ENCODE data around the gene NUP107.

NUP107 gene

DNA sequence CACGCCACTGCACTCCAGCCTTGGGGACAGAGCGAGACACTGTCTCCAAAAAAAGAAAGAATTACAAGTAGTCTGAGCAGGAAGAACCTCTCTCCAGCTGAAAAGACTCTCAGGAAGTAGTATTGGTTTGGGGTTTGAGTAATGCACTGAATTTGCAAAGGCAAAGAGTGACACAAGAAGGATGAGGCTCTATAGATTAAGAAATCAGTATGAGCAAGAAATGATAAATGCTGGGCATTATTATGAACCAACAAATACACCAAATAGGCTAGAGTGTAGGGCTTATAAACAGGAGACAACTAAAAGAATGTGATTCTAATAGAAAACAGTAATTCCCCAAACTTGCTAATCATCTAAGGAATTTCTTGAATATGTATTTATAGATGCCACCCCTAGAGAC, 56.6 kb downstream of the NUP107 start:
- no peak for FAIRE-seq

DNA sequence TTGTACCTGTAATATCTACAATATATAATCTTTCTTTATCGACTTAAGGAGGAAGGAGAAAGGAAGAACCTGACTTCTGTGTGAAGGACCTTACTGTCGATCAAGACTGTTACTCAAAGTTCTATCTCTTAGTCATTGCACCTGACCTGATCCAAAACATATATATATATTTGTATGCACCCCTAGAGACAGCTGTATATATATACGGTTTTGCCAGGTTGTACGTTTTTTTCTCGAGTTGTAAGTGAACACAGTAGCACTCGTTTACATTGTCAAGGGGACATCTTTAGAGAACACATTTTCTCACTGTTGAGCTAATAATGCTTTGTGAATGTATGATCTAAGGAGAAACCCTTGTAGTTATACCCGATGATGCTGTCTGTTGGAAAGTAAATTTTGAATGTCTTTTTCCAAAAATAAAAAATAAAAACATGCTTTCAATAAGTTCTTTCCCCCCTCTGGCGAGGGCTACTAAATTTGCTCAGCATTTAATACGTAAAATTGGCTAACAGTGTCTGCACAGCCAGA, 58.7 kb downstream of the NUP107 start:
- FAIRE-seq, result no peak

DNA sequence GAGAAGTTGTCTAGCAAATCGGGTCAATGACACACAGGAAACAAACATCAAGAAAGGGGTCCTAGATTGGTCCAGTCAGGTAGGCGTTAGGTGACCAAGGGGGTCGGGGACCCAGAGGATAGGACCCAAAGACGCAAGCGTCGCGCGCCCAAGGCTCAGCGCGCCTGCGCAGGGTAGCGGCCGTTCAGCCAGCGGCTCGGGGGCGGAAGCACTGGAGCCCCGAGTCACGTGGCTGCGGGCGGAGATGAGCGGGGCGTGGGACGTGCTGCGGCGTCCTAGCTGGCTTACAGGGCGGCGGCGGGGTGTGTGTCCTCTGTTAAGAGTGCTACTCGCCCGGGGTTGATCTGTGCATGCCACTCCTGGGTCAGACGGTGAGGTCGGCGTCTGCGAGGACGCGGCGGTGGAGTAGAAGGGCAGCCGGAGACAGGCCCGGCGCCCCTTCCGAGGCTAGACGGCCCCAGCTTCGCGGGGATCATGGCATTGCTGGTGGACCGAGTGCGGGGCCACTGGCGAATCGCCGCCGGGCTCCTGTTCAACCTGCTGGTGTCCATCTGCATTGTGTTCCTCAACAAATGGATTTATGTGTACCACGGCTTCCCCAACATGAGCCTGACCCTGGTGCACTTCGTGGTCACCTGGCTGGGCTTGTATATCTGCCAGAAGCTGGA, 59.3 kb downstream of the NUP107 start, which contains the start of gene SLC35E3:
Gene SLC35E3, plus strand, starts transcription at position 273 of the 668 bp plus-strand sequence. Its CDS starts 202 bp downstream, at position 475.
- FAIRE-seq, result peak; percentile 49

DNA sequence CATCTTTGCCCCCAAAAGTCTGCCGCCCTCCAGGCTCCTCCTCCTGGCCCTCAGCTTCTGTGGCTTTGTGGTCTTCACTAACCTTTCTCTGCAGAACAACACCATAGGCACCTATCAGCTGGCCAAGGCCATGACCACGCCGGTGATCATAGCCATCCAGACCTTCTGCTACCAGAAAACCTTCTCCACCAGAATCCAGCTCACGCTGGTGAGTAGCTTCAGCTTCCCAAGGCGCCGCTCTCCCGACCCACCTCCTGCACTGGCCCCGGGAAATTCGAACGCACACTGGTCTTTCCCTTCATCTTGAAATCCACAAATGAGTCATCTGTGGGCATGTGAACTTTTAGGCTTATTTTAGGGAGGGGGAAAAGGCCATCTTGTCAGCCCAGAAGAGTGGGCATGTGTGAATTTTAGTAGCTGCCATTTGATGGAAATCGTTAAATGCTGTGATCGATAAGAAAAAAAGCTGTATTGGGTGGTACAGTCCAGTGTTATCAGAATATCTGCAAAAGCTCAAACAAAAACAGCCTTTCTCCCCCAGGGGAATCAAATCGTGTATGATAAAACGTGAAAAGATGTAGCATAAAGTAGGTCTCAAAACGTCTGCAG, 59.9 kb downstream of the NUP107 start:
- no peak for FAIRE-seq

DNA sequence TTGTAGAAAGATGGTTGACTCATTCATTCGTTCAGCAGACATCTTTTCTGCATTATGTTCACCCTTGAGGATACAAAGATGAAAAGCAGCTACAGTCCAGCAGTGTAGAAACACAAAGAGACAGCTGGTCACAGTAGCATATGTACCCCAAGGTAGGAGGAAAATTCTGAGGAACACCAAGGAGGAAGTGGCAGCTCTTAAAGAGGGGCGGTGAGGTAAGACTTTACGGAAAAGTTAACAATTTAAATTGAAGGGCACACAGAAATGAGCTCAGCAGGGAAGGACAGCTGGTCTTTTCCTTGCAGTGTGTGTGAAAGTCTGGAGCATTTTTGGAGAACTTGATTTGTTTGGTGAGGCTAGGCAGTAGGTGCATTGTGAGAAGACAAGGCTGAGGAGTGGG, 62.7 kb downstream of the NUP107 start:
- no peak for FAIRE-seq

DNA sequence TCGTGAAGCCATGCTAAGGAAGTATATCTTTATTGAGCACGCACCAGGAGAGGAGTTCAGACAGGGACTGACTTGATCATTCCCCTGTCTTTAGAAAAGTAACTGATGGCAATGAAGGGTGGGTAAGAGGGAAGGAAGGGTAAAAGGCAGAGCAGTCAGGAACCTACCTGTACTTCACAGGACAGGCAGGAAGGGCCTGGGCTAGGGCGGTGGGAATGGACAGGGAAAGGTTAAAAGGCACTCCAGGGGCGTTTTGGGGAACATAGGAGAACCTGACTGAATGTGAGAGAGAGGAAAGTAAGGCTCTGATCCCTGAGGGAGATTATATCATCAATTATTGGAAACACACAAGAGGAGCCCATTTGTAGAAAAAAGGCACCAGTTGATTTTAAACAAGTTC, 63.1 kb downstream of the NUP107 start:
- FAIRE-seq, result no peak

DNA sequence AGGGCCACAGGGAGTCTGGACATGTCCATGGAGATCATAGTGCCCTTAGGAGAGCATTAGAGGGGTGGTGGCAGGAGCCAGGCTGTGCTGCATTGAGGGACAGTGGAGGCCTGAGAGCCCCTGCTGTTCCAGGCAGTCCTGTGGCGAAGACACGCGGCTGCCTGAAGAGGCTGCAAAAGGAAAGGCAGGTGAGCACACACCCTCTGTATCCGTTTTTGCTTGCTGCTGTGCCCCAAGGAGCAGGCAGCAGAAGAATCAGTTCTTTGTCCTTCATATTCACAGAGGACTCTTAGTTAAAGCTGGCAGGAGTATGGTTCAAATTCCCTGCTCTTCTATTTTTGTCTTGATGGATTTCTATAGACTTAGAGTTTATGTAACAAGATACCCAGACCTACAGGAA, 63.7 kb downstream of the NUP107 start:
- FAIRE-seq, result no peak

DNA sequence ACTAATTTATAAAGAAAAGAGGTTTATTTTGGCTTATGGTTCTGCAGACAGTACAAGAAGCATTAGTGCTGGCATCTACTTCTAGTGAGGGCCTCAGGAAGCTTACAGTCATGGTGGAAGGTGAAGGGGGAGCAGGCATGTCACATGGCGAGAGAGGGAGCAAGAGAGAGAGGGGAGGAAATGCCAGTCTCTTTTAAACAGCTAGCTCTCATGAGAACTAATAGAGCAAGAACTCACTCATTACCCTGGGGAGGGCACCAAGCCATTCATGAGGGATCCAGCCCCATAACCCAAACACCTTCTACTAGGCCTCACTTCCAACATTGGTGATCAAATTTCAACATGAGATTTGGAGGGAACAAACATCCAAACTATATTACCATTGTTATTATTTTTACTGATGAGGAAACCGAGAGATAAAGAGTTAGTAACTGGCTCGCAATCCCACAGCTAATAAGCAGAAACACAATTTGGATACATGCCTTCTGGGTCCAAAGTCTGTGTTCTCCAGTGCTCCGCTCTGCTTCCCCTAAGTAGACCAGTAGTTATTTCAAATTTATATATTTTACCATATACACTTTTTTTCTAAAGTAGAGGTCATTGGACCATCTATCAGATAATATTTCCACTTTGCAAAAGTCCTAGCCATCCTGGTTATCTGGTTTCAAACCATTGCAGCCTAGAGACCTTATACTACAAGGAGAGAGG, 68.9 kb downstream of the NUP107 start:
- FAIRE-seq, result no peak

DNA sequence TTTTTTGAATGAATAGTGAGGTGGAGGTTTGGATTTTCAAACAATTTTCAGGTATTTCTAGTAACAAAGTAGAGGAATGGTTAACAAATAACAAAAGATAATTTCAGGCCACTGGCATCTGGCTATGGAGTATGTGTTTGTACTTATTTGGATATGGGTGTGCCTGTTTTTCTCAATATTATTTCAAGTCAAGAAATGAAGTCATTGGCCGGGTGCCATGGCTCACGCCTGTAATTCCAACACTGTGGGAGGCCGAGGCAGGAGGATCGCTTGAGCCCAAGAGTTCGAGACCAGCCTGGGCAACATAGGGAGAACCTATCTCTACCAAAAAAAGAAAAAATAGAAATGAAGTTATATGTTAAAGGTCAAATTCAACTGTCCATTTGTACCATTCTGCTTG, 73.1 kb downstream of the NUP107 start:
- FAIRE-seq, result no peak

DNA sequence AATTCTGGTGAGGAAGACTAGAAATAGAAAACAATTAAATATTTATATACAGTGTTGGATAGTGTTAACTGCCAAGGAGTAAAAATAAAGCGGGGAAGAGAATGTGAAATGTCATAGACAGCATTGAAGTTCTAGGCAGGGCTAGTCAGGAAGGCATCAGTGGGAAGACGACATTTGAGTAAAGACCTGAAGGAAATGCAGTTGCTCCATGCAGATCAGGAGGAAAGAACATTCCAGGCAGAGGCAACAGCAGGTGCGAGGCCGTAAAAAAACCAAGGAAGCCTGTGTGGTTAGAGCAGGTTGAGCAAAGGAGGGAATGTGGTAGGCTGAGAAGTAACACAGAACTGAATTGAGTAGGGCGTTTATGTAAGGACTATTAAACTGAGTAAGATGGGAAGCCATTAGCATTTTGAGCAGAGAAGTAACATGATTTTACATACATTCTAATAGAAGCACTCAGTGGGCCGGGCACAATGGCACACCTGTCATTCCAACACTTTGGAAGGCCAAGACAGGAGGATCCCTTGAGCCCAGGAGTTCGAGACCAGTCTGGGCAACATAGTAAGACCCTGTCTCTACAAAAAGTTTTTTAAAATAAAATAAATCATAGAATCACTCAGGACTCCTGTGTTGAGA, 74.1 kb downstream of the NUP107 start:
- FAIRE-seq, result no peak

DNA sequence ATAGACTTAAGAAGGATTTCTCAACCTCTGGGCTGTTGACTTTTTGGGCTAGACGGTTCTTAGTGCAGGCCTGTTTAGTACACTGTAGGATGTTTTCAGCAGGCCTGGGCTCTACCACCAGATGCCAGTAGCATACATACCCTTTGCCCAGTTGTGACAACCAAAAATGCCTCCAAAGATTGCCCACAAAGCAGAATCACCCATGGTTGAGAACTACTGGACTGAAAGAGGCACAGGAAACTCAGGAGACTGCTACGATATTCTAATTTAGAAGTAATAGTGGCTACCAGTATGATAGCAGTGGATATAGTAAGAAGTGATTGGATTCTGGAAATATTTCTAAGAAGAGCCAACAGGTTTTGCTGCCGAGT, 74.6 kb downstream of the NUP107 start:
- no peak for FAIRE-seq

DNA sequence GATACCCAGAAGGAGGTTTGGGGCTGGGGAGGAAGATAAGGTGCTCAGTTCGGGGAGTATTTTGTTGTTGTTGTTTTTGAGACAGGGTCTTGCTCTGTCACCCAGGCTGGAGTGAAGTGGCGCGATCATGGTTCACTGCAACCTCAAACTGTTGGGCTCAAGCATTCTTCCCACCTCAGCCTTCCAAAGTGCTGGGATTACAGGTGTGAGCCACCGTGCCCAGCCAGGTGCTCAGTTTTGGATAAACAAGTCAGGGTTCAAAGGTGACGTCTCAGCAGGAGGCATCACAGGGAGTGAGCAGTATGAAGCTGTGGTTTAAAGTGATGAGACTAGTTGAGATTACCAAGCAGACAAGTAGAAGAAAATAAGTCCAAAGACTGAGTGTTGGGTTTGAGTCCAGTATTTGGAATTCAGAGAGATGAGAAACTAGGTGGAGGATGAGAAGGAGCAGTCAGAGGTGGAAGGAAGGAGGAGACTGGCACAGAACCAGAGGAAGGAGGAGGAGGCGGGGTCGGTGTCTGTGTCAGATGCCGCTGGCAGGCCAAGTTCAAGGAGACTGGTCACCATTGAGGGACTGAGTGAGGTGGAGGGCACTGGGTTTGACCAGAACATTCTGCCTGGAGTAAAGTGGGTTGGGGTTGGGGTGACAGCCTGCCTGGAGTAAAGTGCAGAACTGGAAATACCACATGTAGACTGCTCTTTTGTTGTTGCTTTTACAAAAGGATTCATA, 75.3 kb downstream of the NUP107 start:
- no peak for FAIRE-seq

DNA sequence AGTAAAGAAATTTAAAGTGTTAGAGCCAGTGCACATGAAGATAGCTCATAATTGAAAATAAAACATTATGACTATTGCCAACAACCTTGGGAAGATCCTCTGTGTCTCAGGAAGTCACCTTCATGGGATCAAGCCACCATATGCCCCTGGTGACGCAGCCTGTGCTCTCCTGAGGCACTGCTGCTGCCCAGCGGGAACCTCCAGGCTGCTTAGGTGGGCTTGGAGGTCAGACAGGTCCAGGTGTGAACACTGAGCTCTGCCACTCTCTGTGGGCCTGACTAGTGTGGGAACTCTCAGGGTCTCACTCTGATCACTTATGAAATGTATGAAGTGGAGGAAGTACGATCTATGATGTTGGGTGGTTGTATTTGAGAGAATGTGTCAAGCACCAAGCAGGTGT, 75.9 kb downstream of the NUP107 start:
- no peak for FAIRE-seq

DNA sequence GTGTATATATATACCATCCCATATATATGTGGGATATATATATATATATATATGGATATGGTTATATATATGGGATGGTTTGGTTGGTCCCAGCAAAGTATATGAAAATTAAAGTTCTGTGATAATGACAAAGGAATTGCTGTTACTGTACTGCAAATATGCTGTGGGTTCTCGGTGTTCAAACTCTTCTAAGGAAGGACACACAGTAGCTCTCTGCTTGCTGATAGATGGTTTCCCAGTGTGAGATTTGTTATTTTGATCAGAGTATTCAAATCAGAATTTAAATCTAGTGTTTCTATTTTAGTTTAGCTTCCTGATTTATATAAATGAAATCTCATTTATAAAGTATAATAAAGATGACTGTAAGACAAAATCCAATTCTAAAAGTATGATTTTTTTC, 78.9 kb downstream of the NUP107 start:
- peak; percentile 47 for FAIRE-seq

DNA sequence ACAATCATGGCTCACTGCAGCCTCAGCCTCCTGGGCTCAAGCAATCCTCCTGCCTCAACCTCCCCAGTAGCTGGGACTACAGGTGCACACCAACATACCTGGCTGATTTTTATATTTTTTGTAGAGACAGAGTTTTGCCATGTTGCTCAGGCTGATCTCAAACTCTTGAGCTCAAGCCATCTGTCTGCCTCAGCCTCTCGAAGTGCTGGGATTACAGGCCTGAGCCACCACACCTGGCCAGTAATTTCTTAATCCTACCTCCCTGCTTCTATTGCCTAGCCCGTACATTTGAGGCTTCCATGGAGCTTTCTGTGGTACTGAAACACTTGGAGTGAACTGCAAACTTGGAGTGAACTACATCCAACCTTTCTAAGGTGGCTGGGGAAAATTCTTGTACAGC, 79.9 kb downstream of the NUP107 start:
- no peak for FAIRE-seq

DNA sequence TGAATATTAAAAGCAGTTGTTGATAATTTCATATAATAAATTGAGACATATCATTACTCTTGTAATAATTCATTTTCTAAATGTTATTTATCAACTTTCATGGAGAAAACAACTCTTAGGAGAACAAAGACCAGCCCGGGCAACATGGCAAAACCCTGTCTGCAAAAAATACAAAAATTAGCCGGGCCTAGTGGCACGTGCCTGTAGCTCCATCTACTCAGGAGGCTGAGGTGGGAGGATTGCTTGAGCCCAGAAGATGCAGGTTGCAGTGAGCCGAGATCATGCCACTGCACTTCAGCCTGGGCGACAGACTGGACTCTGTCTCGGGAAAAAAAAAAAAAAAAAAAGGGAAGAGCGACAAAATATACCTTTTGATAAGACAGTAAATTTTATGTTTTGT, 80.4 kb downstream of the NUP107 start:
- no peak for FAIRE-seq

DNA sequence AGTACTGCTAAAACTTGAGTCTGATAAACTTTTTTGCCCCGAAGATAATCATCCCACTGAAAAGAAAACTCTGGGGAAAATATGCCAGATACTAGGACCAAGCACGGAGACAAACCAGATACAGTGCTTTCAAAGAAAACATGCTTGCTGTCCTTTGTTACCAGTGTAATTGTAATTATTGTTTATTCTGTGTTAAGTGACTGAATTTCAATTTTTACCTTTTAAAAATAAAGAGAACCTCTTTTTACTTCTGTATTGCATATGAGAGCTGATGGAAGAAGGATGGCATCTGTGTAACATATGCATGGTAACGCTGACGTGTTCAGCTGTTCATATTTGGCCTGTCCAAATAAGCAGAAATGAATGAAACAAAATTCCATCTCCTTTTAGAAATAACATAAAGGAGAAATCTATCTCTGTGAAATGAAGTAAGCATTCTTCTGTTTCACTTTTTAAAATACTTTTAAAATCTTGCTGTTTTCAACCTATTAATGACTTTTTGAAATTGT, 81.7 kb downstream of the NUP107 start:
- no peak for FAIRE-seq

DNA sequence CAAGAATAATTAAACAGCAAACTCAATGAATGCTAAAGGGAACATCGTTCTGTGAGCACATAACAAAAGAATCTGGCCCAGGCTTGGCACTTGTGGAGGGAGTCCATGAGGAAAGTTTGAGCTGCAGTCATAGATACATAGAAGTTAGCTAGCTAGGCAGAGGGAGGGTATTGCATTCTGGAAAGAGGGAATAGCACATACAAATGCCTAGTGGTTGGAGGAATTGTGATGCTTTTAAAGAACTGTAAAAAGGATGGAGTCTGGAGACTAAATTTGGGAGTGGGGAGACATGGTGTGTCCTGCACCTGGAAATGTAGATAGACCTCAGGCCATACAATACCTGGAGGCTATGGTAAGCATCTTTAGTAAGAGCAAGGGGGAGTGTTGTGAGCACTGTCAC, 83.2 kb downstream of the NUP107 start:
- no peak for FAIRE-seq

DNA sequence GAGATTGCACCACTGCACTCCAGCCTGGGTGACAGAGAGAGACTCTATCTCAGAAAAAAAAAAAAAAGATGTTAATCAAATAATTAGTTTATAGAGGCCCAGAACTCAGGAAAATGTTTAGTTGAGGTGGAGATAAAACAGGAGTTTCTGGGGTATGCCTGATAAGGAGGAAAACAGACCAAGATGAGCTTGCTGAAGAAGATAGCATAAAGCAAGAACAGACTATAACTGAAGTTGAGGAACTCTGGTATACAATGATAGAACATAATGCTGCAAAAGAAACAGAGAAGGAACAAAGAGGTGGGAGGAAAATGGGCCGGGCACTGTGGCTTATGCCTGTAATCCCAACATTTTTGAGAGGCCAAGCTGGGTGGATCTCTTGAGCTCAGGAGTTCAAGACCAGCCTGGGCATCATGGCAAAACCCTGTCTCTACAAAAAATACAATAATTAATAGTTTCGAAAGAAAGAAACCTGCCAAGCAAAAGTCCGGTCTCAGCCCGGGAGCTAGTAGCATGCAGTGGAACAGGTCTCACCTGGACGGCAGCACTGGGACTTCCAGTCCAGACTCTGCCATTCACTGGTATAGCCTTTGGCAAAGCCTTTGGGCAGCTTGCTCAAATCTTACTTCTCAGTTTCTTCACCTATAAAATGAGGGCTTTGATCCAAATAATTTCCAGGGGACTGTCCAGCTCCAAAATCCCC, 84.6 kb downstream of the NUP107 start:
- FAIRE-seq, result no peak

DNA sequence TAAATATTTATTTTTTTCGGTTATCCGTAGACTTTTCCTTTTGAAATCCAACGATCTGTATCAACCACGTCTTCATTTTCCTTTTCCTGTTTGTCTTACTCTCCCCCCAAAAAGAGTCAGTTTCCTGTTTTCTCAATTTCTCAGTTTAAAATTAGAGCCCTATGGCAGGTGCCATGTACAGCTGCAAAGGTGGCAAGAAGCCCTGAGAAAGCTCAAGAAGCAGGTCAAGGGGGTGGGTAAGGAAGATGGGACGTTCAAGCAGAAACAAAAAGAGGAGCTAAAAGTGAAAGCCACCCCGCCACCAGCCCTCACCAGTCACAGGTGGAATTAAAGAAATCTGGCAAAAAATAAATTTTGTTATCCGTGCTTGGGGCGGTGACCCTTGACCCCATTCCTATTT, 85.9 kb downstream of the NUP107 start:
- no peak for FAIRE-seq

DNA sequence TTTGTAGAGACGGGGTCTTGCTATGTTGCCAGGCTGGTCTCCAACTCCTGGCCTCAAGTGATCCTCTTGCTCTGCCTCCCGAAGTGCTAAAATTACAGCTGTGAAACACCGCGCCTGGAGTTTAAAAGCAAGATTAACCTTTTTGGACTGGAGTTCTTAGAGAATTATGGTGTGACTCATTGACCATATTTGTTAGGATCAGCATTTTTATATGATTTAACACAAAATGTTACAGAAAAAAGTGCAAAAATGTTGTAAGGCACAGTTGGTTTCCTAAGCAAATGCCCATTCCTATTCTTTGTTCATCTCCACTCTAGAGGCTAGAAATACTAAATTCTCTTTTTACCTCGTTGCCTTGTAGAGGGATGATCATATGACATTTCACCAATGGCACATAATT, 86.8 kb downstream of the NUP107 start:
- FAIRE-seq, result no peak

DNA sequence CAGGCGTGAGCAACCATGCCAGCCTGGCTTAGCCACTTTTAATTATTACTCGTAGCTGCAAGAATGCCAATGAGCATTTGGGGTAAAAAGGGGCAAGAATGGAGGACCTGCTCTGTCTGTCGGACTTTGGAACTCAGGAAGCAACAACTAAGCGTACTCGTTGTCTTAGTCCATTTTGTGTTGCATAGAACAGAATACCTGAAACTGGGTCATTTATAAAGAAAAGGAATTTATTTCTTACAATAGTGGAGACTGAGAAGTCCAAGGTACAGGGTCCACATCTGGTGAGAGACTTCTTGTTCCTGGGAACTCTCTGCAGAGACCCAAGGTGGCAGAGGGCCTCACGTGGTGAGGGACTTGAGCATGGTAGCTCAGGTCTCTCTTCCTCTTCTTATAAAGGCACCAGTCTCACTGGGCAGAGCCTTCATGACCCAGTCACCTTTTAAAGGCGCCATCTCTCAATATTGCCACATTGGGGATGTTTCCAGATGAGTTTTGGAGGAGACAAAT, 88.4 kb downstream of the NUP107 start:
- no peak for FAIRE-seq
